Gastroesophageal sphincter (tissue), 3 donors: ENCODE measurements around the gene GLOD4.

Source experiments
- POLR2A ChIP-seq, 2 donors: fragments of 450-650 bp; IDR thresholded peaks; one replicate each; pipeline ENCODE4 v1.6.1; 2017; ENCODE audit warnings: antibody characterized with exemption in 2 of 2, mild to moderate bottlenecking in 2 of 2, moderate library complexity in 1 of 2
- POLR2AphosphoS5 ChIP-seq: sonication (generic); formaldehyde crosslinking; IDR thresholded peaks from one replicate; pipeline ENCODE4 v1.6.1; 2017; ENCODE audit warnings: antibody characterized with exemption
- TF ChIP-seq, protein P1 (sequence below), 4 experiments: fragments of 200-600 bp in 2 of 4; fragments of 450-650 bp in 2 of 4; sonication (generic) in 1 of 4; IDR thresholded peaks; one replicate each; pipeline ENCODE4 v1.5.1; 2017 to 2019; ENCODE audit warnings: antibody characterized with exemption in 4 of 4, mild to moderate bottlenecking in 2 of 4, moderate library complexity in 2 of 4

GRCh38 chr17:725746-726145 is 56.3 kb downstream of the GLOD4 start:
- TF ChIP-seq, protein P1, sequence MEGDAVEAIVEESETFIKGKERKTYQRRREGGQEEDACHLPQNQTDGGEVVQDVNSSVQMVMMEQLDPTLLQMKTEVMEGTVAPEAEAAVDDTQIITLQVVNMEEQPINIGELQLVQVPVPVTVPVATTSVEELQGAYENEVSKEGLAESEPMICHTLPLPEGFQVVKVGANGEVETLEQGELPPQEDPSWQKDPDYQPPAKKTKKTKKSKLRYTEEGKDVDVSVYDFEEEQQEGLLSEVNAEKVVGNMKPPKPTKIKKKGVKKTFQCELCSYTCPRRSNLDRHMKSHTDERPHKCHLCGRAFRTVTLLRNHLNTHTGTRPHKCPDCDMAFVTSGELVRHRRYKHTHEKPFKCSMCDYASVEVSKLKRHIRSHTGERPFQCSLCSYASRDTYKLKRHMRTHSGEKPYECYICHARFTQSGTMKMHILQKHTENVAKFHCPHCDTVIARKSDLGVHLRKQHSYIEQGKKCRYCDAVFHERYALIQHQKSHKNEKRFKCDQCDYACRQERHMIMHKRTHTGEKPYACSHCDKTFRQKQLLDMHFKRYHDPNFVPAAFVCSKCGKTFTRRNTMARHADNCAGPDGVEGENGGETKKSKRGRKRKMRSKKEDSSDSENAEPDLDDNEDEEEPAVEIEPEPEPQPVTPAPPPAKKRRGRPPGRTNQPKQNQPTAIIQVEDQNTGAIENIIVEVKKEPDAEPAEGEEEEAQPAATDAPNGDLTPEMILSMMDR (IDR thresholded peaks at IDR 0.05), result no peak
- TF ChIP-seq POLR2A (IDR thresholded peaks at IDR 0.05) (no peak), POLR2AphosphoS5 (no peak)
